OCI-LY7 (cell line): ENCODE results near the gene DCLK1. TPM values are rescaled to one million over a fixed set of nuclear protein-coding genes. Genes with fewer than 3 reads are reported as not detected.

Source experiments
- BruUV-seq: library from RNA; stranded (reverse); fragments of 400-500 nt; replicated peaks from 2 replicates; lab custom pipeline; 2021; lab: Mats Ljungman, UMichigan
- CTCF ChIA-PET: fragments of 300-600 bp; sonication (Branson Sonifier 250); formaldehyde crosslinking; loops from one replicate; lab custom pipeline; 2022; ENCODE audit warnings: antibody characterized with exemption; ENCODE audit not compliant: unreplicated experiment; lab: Charles Lee
- POLR2A ChIA-PET: fragments of 300-600 bp; sonication (Branson Sonifier 250); formaldehyde crosslinking; loops from one replicate; lab custom pipeline; 2022; ENCODE audit warnings: antibody characterized with exemption; lab: Charles Lee
- DNase-seq: peaks from one replicate; pipeline ENCODE4 v3.0.0-alpha.2; 2015; ENCODE audit warnings: low spot score
- H2AFZ ChIP-seq: fragments of 200-600 bp; sonication (generic), shearing (Covaris generic); 2 replicates; pipeline ENCODE4 v1.6.1; 2014; ENCODE audit warnings: mild to moderate bottlenecking, antibody characterized with exemption, low read length, moderate library complexity
- H3K27ac ChIP-seq: fragments of 200-600 bp; sonication (generic); 2 replicates; pipeline ENCODE4 v1.5.1; 2014; ENCODE audit warnings: mixed run types, low read depth, mild to moderate bottlenecking, moderate library complexity, low read length, inconsistent platforms; ENCODE audit not compliant: poor library complexity, severe bottlenecking
- H3K36me3 ChIP-seq: fragments of 200-600 bp; sonication (generic); 2 replicates; pipeline ENCODE4 v1.6.1; 2014; ENCODE audit warnings: mild to moderate bottlenecking, antibody characterized with exemption, low read length, moderate library complexity, mixed read lengths; ENCODE audit not compliant: insufficient read depth
- H3K4me1 ChIP-seq: fragments of 200-600 bp; sonication (generic); 2 replicates; pipeline ENCODE4 v1.5.1; 2014; ENCODE audit warnings: mild to moderate bottlenecking, low read length; ENCODE audit not compliant: insufficient read depth, poor library complexity, severe bottlenecking
- H3K4me2 ChIP-seq: fragments of 200-600 bp; sonication (generic); 2 replicates; pipeline ENCODE4 v1.6.1; 2014; ENCODE audit warnings: mild to moderate bottlenecking, low read length
- H3K4me3 ChIP-seq: fragments of 200-600 bp; sonication (generic); 2 replicates; pipeline ENCODE4 v1.5.1; 2014; ENCODE audit warnings: mild to moderate bottlenecking, low read depth, low read length; ENCODE audit not compliant: poor library complexity, severe bottlenecking
- H3K79me2 ChIP-seq: fragments of 200-600 bp; sonication (generic); 2 replicates; pipeline ENCODE4 v1.6.1; 2016; ENCODE audit warnings: low read depth, mild to moderate bottlenecking, low read length, moderate library complexity, mixed read lengths; ENCODE audit not compliant: insufficient read depth
- H3K9me2 ChIP-seq: fragments of 200-600 bp; sonication (generic); 2 replicates; pipeline ENCODE4 v1.6.1; 2016; ENCODE audit warnings: mild to moderate bottlenecking, low read length, mixed read lengths; ENCODE audit not compliant: insufficient read depth
- H3K9me3 ChIP-seq: fragments of 200-600 bp; sonication (generic); 2 replicates; pipeline ENCODE4 v1.6.1; 2014; ENCODE audit warnings: mild to moderate bottlenecking, mixed run types, low read length, mixed read lengths
- H4K20me1 ChIP-seq: fragments of 200-600 bp; sonication (generic); 2 replicates; pipeline ENCODE4 v1.6.1; 2014; ENCODE audit warnings: mild to moderate bottlenecking, antibody characterized with exemption, low read length, moderate library complexity, mixed read lengths; ENCODE audit not compliant: insufficient read depth
- EZH2phosphoT487 ChIP-seq: fragments of 200-600 bp; sonication (generic); IDR thresholded peaks from 2 replicates; pipeline ENCODE4 v1.6.1; 2018; ENCODE audit warnings: low read depth, borderline replicate concordance, mild to moderate bottlenecking, mixed run types, antibody characterized with exemption, low read length, moderate library complexity, mixed read lengths
- intact Hi-C: fragments of 100-400 bp; cut with micrococcal nuclease; formaldehyde crosslinking; loops from one replicate; pipeline ENCODE4 v1.10.0; 2022; ENCODE audit not compliant: unreplicated experiment
- total RNA-seq, 2 experiments: library from RNA; depleted of rRNA in 1 of 2; stranded (reverse); fragments of >200 nt in 1 of 2; shearing (Covaris generic) in 1 of 2; gene quantifications; 2 replicates each; pipeline ENCODE4 v1.2.3, GENCODE V29; 2014 to 2022
- TF ChIP-seq, protein P1 (sequence below): fragments of 200-600 bp; sonication (generic); conservative IDR thresholded peaks from 2 replicates; pipeline ENCODE4 v1.5.1; 2014; ENCODE audit warnings: mild to moderate bottlenecking, antibody characterized with exemption, low read length, moderate library complexity, mixed read lengths

Gene DCLK1
- total RNA-seq, 2 experiments from 2014 or later = not detected

DNA sequence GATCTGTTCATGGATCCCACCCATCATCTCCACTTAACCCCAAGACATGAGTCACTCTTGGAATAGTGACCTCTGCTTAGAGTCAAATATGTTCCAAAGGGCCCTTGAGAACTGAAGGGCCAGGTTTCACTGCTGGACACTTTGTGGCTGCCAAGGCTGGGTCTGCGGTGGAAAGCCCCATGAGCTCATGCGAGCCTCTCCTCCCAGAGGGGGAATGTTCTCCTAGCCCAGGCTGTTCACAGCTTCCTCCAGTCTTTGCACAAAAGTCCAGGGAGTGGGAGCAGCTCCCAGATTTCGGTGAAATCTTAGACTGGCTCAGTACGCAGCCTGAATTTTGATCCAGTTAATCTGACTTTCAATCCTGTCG lies 732 bp upstream of the DCLK1 start:
- no peak overlapping the region for H3K4me3 ChIP-seq
- no TSS peak for BruUV-seq
- no peak overlapping the region for H2AFZ ChIP-seq
- no peaks in the 10 kb centered on the region for H3K9me3 ChIP-seq
- TF ChIP-seq, protein P1, sequence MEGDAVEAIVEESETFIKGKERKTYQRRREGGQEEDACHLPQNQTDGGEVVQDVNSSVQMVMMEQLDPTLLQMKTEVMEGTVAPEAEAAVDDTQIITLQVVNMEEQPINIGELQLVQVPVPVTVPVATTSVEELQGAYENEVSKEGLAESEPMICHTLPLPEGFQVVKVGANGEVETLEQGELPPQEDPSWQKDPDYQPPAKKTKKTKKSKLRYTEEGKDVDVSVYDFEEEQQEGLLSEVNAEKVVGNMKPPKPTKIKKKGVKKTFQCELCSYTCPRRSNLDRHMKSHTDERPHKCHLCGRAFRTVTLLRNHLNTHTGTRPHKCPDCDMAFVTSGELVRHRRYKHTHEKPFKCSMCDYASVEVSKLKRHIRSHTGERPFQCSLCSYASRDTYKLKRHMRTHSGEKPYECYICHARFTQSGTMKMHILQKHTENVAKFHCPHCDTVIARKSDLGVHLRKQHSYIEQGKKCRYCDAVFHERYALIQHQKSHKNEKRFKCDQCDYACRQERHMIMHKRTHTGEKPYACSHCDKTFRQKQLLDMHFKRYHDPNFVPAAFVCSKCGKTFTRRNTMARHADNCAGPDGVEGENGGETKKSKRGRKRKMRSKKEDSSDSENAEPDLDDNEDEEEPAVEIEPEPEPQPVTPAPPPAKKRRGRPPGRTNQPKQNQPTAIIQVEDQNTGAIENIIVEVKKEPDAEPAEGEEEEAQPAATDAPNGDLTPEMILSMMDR = no peak
- TF ChIP-seq EZH2phosphoT487 = no peak
- ChIA-PET CTCF (no interaction called here), POLR2A (interaction anchor here (1.5 kb wide), 1 partner anchor 17 kb away, joined by 3 read pairs; no protein-coding TSS in a partner anchor)
- no peaks in the 10 kb centered on the region for H3K36me3 ChIP-seq
- no peaks in the 10 kb centered on the region for H3K4me1 ChIP-seq
- H3K9me2 ChIP-seq = no peaks in the 10 kb centered on the region
- no peaks in the 10 kb centered on the region for H3K79me2 ChIP-seq
- no peak overlapping the region for H3K27ac ChIP-seq
- intact Hi-C loops = no loop called here
- no peaks in the 10 kb centered on the region for H4K20me1 ChIP-seq
- DNase-seq = no peak
- H3K4me2 ChIP-seq = no peak overlapping the region

DNA sequence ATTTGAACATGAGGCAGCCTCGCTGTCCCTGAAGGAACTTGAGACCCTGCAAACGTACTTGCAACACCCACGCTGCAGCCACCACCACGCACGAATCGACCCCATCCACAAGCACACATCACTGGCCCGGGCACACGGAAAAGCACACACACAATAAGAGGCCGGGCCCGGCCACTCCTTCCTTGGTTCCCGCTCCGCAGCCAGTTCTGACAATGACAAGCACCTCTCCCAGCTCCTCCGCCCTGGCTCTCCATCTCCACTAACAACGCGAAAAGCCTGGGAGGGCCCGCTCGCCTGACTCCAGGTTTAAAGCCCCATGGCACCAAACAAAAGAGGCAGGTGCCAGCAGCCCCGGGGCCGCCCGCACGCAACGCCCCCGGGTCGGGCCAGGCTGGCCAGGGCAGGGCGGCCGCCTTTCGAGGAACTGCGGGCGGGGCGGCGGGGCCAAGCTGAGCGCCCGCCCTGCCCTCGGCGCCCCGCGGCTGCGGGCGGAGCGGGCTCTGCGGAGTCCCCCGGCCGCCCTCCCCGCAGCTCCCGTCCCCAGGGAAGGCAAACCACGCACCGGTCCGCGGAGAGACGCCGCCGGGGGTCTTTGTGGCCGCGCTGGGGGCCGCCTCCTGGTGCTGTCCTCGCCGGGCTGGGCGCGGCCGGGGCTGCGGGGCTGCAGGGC lies 495 bp downstream of the DCLK1 start:
- H3K4me2 ChIP-seq = no peak overlapping the region

DNA sequence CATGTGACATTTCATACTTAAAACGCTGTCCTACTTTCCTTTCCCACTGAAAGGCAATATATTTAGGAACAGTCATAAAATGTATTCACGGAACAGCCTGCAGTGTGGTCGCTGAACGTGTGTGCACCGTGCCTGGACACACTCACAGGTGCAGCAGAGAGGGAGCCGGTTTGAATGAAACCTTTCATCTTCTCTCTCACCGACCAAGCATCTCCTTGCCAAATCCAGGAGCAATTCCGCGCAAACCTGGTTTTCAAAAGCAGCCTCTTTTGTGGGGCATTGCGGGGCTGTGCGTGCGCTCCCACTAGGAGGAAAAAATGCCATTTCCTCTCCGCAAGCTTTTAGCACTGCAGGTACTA lies 1.0 kb downstream of the DCLK1 start:
- no peaks in the 10 kb centered on the region for H4K20me1 ChIP-seq
- BruUV-seq = no TSS peak
- H3K4me2 ChIP-seq = no peak overlapping the region
- no peaks in the 10 kb centered on the region for H3K36me3 ChIP-seq
- DNase-seq = no peak
- intact Hi-C loops = no loop called here
- ChIA-PET POLR2A (no interaction called here), CTCF (no interaction called here)
- no peaks in the 10 kb centered on the region for H3K79me2 ChIP-seq
- H3K9me3 ChIP-seq = no peaks in the 10 kb centered on the region
- no peak overlapping the region for H2AFZ ChIP-seq
- no peak overlapping the region for H3K4me3 ChIP-seq
- H3K27ac ChIP-seq = no peak overlapping the region
- no peaks in the 10 kb centered on the region for H3K4me1 ChIP-seq
- TF ChIP-seq, protein P1 = no peak
- no peak for TF ChIP-seq EZH2phosphoT487
- H3K9me2 ChIP-seq = no peaks in the 10 kb centered on the region

More for the DNA sequence above, 495 bp downstream of the DCLK1 start:
- DNase-seq = no peak
- intact Hi-C loops = no loop called here
- no peak for TF ChIP-seq EZH2phosphoT487
- TF ChIP-seq, protein P1 = no peak
- BruUV-seq = no TSS peak
- Histone ChIP-seq H3K4me3 (no peak overlapping the region), H3K79me2 (no peaks in the 10 kb centered on the region), H3K27ac (no peak overlapping the region), H3K9me2 (no peaks in the 10 kb centered on the region), H3K36me3 (no peaks in the 10 kb centered on the region), H2AFZ (no peak overlapping the region), H3K9me3 (no peaks in the 10 kb centered on the region), H3K4me1 (no peaks in the 10 kb centered on the region), H4K20me1 (no peaks in the 10 kb centered on the region)
- ChIA-PET CTCF (no interaction called here), POLR2A (no interaction called here)
